Stimulated activated CD4-positive, alpha-beta T cell treated with anti-CD3 and anti-CD28 coated beads, Interleukin-1b, Interleukin-23, amount 100 ng/mL, for 4 hours (primary cell): ENCODE results near the gene PP2D1.
"Not testable (repeated sequence)": the region's sequence is repeated elsewhere in the genome, so short reads cannot be mapped to it uniquely, and the experiment has no call there.

ENCODE experiments used
- DNase-seq, 2 donors: peaks; one replicate each; pipeline ENCODE4 v3.0.0-alpha.2; 2020; ENCODE audit warnings: low read depth in 2 of 2

PP2D1 gene, protein sequence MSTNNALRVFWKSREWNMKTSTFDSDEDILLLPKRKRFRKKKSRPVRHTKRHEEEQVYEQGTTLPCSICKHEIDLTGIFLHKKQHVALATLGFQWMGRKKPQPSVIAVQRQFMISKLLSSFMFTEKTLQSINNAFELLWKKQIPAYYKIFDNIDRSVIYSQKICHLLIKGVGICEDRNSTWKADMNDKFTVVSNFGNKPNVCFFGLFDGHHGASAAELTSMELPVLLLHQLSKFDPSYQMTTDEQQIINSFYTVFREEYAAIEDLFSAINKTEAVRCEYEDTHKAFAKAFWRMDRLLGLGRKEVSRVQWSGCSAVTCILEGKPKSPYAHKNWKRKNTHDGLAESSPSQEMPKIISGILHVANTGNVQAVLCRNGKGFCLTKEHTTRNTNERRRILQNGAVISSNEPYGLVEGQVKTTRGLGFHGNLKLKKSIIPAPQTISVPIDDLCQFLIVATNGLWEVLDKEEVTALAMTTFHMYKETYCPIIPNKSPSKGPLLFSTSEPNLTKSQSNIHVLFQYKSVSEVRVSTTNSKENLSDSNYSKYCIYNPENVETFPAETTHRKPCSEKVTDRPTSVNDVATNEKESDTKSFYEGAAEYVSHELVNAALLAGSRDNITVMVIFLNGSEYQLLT

DNA sequence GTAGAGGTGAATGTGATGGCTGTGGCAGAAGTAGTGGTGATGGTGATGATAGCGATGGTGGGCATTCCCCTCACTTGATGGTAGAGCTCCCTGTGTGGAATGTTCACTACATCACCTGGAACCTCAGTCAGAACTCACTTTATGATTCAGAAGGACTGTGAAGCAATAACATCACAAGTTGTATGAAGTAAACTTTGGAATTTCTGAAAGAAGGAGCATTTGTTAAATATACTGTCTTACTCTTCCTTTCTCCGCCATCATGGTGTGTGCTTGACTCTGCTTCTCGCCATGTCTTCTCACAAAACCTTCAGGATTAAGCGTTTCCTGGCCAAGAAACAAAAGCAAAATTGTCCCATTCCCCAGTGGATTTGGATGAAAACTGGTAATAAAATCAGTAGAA, at the start of gene PP2D1:
Gene PP2D1, minus strand, starts transcription at position 101 of the 400 bp plus-strand sequence. CDS start 192 bp downstream, outside the sequence.
- no peak for DNase-seq

DNA sequence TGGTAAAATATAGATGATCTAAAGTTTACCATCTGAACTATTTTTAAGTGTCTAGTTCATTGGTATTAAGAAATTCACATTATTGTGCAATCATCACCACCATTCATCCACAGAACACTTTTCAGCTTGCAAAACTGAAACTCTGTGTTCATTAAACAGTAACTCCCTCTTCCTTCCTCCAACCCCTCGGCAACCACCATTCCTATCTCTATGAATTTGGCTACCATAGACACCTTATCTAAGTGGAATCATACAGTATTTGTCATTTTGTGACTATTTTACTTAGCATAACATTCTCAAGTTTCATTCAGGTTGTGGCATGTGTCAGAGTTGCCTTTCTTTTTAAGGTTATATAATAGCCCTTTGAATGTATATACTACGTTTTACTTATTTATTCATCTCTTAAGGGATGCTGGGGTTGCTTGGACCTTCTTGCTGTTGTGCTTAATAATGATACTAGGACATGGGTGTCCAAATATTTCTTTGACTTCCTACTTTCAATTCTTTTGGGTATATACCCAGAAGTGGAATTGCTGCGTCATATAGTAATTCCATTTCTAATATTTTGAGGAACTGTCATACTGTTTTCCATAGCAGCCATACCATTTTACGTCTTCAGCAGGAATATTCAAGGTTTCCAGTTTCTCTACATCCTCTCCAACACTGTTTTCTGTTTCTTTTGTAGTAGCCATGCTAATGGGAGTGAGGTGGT, 49.1 kb upstream of the PP2D1 start:
- DNase-seq, result no peak

GRCh38 chr3:20059929-20060328, 47.9 kb upstream of the PP2D1 start:
- no peak for DNase-seq

DNA sequence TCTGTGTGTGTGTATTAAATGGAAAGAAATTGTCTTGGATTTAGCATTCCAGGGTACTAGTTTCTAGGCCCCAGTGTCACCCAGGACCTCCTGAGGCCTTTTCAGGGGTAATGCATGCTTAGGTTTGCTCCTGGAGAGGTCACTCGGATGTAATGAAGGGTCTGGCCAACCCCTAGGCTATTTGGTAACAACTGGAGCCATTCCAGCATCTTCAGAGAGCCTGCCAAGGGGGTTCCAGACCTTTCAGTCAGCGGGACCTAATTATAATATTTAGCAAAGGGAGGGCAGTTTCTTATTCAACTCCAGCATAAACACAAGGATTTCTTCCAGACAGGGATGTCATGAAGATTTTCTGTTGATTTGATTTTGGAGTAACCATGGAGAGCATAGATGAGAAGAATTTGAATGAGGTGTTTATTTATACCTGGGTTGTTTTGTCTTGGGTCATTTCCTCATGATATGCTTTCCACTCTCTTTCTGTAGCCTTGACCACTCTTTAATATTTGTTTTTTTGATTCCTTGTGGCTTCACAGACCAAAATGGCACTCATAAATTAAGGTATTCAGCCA, 45.6 kb upstream of the PP2D1 start:
- no peak for DNase-seq

DNA sequence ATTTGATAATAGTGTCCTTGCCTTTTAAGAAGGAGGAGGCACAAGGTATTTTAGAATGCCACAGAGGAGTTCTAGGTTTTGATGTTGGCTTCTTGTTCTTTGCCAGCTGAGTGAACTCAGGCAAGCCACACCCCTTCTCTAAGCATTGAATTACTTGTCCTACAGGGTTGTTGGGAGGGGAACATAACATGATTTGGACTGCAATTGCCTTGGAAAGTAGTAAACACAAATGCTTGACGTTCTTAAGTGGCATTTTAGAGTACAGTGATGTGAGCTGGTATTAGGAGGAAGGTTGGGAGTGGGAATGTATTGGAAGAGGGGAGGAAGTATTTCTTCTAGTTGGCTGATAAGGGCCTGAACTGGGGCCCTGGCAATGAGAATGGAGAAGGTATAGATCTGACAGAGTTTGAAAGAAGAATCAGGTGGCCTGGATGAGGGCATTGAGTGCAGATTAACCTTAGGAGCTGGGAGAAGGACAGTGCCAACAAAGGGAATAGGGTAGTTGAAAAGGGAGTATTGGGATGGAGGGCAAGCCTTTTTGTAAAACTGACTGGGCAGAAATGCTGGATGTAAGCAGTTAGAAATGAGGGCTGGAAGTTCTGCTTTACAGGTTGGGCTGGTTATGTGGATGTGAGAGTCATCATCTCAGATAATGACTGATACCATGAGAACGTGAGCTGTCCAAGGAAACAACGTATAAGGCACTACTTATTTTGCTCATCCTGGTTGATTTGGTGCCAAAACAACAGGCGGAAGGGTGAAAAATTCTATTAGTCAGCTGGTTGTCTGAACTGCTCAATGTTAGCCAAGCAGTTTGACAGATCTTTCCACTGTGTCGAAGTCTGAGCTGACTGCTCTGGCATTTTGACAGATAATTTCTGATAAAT, 44.9 kb upstream of the PP2D1 start:
- DNase-seq, result no peak

DNA sequence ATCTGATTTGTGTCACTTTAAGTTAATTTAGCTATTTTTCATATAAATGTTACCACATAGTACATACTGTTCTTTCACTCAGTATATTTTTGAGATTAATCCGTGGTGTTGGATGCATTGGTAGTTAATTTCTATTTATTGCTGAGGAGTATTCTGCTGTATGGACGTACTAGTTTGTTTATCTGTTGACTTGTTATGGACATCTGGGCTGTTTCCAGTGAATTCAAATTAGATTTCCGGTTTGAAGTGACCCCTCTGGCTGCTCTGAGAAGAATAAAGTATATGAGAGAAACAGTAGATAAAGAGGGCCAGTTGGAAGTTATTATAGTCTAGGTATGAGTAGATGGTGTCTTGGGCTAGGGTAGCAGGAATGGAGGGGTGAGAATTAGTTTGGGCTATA, 43.8 kb upstream of the PP2D1 start:
- DNase-seq, result no peak

DNA sequence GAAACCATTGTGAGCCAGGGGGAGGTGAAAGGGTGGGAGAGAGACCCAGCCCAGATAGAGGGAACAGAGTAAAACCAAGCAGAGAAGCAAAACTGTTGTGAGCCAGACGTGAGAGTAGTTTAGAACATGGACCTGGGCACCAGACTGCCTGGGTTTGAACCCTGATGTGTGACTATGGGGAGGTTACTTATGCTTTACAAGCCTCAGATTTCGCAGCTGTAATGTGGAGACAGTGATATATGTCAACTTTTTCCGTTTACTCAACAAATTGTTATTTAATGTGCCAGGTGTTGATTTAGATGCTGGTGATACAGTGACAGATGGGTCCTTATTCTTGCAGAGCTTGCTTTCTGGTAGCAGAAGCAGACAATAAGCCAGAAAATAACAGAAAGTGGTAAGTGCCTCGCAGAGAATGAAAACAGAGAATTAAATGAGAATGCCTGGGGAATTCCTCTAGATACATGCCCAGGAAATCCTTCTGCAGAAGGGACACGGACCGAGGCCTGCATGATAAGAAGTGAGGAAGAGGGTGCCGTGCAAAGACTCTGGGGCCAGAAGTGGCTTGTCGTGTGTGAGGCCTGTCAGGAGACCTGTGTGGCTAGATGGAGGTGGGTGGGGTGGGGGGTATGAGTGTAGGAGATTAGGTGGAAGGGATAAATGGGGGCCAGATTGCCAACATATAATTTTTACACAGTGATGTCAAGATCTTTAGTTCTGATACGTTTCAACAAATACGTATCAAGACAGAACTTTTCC, 43.1 kb upstream of the PP2D1 start:
- DNase-seq, result no peak

DNA sequence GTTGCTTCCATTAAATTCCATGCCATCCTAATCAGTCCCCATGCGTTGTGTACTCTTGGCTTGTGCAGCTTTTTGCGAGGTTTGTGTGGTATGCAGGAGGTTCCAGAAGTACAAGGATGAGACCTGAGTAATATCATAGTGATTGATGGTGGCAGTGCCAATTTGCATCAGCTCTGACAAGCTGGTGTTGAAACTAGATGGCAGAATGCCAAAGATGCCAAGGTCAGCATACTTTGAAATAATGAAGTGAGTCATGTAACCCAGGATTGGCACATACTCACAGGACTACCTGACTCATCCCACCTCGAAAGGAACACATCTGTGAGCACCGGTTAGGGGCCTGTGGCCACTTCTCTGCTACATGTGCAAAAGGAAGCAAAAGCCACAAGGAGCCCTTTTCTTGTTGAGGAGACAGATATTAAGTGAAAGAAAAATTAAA, 42.5 kb upstream of the PP2D1 start:
- peak; percentile 29 to 53 for DNase-seq

GRCh38 chr3:20052851-20053250, 40.8 kb upstream of the PP2D1 start:
- no peak for DNase-seq

DNA sequence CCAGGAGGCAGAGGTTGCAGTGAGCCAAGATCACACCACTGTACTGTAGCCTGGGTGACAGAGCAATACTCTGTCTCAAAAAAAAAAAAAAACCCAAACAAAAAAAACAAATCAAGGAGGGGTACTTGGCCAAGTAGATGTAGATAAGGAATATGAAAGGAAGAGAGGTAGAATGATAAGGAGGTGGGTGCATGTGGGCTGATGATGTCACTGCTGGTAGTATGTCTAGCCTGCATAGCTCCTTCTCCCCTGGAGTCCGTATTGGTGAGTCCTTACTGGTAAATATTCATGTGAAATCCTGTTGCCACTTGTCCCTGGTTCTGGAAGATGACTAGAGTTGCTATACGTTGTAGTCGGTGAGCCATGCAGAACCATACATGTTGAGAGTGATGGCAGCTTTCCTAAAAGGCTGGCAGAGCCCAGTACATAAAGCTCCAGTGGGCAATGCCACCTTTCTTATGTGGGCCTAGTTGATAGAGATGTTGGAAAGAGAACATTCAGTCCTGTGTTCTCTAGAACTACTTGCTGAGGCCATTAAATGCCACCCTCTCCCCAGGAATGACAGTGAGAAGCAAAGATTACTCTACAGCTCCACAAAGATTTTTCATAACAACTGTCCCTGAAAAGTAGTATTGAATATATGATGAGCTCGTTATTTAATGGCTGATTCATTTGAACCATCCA, 39.2 kb upstream of the PP2D1 start:
- DNase-seq, result no peak

GRCh38 chr3:20047976-20048883, 36.2 kb upstream of the PP2D1 start:
- DNase-seq, result no peak

DNA sequence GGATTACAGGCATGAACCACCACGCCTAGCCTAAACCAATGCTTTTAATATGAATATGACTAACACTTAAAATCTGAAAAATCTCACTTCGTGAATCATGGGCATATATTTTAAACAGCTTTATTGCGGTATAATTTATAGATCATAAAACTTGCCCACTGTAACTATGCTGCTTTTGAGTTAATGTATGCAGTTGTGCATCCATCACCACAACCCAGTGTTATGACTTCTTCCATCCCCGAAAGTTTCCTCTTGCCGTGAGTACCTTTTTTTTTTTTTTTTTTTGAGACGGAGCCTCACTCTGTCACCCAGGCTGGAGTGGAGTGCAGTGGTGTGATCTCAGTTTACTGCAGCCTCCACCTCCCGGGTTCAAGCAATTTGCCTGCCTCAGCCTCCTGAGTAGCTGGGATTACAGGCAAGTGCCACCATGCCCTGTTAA, 35.3 kb upstream of the PP2D1 start:
- DNase-seq, result no peak

GRCh38 chr3:20046556-20046955, 34.5 kb upstream of the PP2D1 start:
- DNase-seq, result no peak

- not testable (repeated sequence) for DNase-seq
Observed at GRCh38 chr3:20045141-20045540, 33.1 kb upstream of the PP2D1 start.

DNA sequence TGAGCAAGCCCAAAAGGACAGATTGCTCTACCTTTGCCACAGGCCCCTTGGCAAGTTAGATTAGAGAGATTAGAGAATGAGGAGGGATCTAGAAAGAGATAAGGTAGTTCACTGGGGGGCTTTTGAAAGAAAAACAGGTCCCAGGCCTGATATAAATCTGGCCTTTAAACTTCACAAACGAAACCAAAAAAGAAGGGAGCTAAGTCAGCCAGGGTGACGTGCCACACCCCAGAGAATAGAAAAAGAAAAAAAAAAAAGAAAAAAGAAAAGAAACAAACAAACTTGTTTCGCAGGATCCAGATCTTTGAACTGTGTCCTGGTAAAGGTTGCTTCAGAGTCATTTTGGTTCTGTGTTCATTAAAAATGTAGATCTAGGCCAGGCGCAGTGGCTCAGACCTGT, 31.8 kb upstream of the PP2D1 start:
- no peak for DNase-seq

DNA sequence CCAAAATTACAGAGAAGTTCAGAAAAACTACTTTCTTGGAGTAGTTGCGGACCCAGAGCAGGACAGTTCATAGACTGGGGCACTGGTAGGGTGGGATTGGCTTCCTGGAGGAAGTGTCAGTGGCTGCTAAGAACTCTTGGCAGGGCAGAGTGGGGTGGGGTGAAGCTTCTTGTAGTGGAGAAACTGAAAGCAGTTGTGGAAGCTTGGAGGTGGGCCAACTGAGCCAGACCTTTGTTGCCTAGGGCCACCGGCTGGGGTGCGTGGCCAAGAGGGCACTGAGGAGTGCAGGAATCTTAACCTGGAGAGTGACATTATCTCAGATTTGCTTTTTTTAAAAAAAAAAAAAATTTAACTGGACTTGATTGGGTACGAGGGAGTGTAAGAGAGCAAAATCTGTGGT, 31.3 kb upstream of the PP2D1 start:
- peak in 1 of 2 donors; percentile 22 for DNase-seq

DNA sequence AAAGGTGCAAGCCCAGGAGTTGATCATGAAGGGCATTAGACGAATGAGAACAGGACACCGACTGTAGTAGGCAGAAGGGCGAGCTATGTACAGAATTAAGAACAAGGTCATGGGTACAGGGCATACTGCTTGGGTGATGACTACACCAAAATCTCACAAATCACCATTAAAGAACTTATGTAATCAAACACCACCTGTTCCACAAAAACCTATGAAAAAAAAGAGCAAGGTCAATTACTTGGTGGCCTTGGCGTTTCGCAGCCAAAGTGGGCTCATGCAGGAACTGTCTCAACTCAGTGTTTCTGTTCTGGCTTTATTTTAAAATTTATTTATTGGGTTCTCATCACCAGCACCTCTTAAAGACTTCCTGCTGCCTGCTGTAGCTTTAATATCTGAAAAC, 30.3 kb upstream of the PP2D1 start:
- DNase-seq, result no peak

GRCh38 chr3:20041197-20041780, 29.2 kb upstream of the PP2D1 start:
- DNase-seq, result peak; percentile 52 to 66
